T-helper 2 cell treated with Interferon-gamma antibody and Interleukin-4, amounts not matched to agents 5 μg/mL and 100 μg/mL, for 36 hours (primary cell): ENCODE results near the gene FASN.
A peak's percentile ranks its signal among the peaks of the same experiment; 100 is the strongest.

ENCODE experiments used
- DNase-seq: peaks from one replicate; pipeline ENCODE4 v3.0.0; 2021; ENCODE audit warnings: low spot score
- H3K27ac Mint-ChIP-seq: one replicate; pipeline ENCODE4 v1.8.0; 2021; ENCODE audit warnings: mild to moderate bottlenecking, mixed read lengths
- H3K27me3 Mint-ChIP-seq: one replicate; pipeline ENCODE4 v1.8.0; 2021; ENCODE audit warnings: low read depth, mixed read lengths
- H3K36me3 Mint-ChIP-seq: one replicate; pipeline ENCODE4 v1.8.0; 2021; ENCODE audit warnings: low read depth, mixed read lengths
- H3K4me1 Mint-ChIP-seq: one replicate; pipeline ENCODE4 v1.8.0; 2021; ENCODE audit warnings: low read depth, mixed read lengths
- H3K4me3 Mint-ChIP-seq: one replicate; pipeline ENCODE4 v1.8.0; 2022; ENCODE audit warnings: mild to moderate bottlenecking, moderate library complexity, mixed read lengths
- H3K9me3 Mint-ChIP-seq: one replicate; pipeline ENCODE4 v1.8.0; 2021; ENCODE audit warnings: mixed read lengths

Gene FASN

GRCh38 chr17:82073446-82073845, 24.6 kb downstream of the FASN start:
- Mint-ChIP-seq H3K27me3 (peaks cover 8% of the 10 kb centered on the region), H3K36me3 (peaks cover 3% of the 10 kb centered on the region), H3K4me3 (no peak overlapping the region), H3K9me3 (no peaks in the 10 kb centered on the region), H3K27ac (no peak overlapping the region), H3K4me1 (no peaks in the 10 kb centered on the region)
- no peak for DNase-seq

- Mint-ChIP-seq H3K9me3 (no peaks in the 10 kb centered on the region), H3K36me3 (no peaks in the 10 kb centered on the region), H3K27me3 (peaks cover 8% of the 10 kb centered on the region), H3K4me3 (no peak overlapping the region), H3K4me1 (no peaks in the 10 kb centered on the region), H3K27ac (no peak overlapping the region)
- DNase-seq = no peak
These were observed 25.2 kb downstream of the FASN start for GRCh38 chr17:82072827-82073226.

GRCh38 chr17:82070611-82071010, 27.4 kb downstream of the FASN start:
- H3K27me3 Mint-ChIP-seq = peaks cover 8% of the 10 kb centered on the region
- no peak overlapping the region for H3K27ac Mint-ChIP-seq
- no peak for DNase-seq
- H3K36me3 Mint-ChIP-seq = peaks cover 1% of the 10 kb centered on the region
- H3K9me3 Mint-ChIP-seq = no peaks in the 10 kb centered on the region
- no peaks in the 10 kb centered on the region for H3K4me1 Mint-ChIP-seq
- H3K4me3 Mint-ChIP-seq = no peak overlapping the region

GRCh38 chr17:82065638-82066303, 32.3 kb downstream of the FASN start, which contains the start of gene DUS1L:
DUS1L (minus strand) TSS chr17:82065804; CDS start chr17:82065059, 745 bp downstream.
- peak; percentile 74 for DNase-seq
- Mint-ChIP-seq H3K27me3 (peaks cover 3% of the 10 kb centered on the region), H3K4me3 (peak within 1 kb of the TSS; percentile 86), H3K9me3 (no peaks in the 10 kb centered on the region), H3K4me1 (peaks cover 1% of the 10 kb centered on the region), H3K36me3 (peaks cover 1% of the 10 kb centered on the region), H3K27ac (peak within 1 kb of the TSS; percentile 90)

- Mint-ChIP-seq H3K27me3 (no peaks in the 10 kb centered on the region), H3K9me3 (no peaks in the 10 kb centered on the region), H3K4me1 (peaks cover 1% of the 10 kb centered on the region), H3K4me3 (peak overlapping the region; percentile 69), H3K27ac (peak overlapping the region; percentile 26), H3K36me3 (peaks cover 3% of the 10 kb centered on the region)
- no peak for DNase-seq
These were observed 32.8 kb downstream of the FASN start for GRCh38 chr17:82065193-82065637.

GRCh38 chr17:82064433-82065192, 33.4 kb downstream of the FASN start:
- H3K27ac Mint-ChIP-seq = peak overlapping the region; percentile 26
- peak overlapping the region; percentile 69 for H3K4me3 Mint-ChIP-seq
- H3K36me3 Mint-ChIP-seq = peaks cover 6% of the 10 kb centered on the region
- peaks cover 1% of the 10 kb centered on the region for H3K4me1 Mint-ChIP-seq
- no peak for DNase-seq
- H3K9me3 Mint-ChIP-seq = no peaks in the 10 kb centered on the region
- no peaks in the 10 kb centered on the region for H3K27me3 Mint-ChIP-seq

GRCh38 chr17:82063424-82064415, 34.3 kb downstream of the FASN start:
- H3K27me3 Mint-ChIP-seq = no peaks in the 10 kb centered on the region
- H3K27ac Mint-ChIP-seq = no peak overlapping the region
- peak overlapping the region; percentile 69 for H3K4me3 Mint-ChIP-seq
- H3K9me3 Mint-ChIP-seq = no peaks in the 10 kb centered on the region
- no peak for DNase-seq
- H3K4me1 Mint-ChIP-seq = peaks cover 1% of the 10 kb centered on the region
- peaks cover 6% of the 10 kb centered on the region for H3K36me3 Mint-ChIP-seq

- DNase-seq = no peak
- Mint-ChIP-seq H3K9me3 (no peaks in the 10 kb centered on the region), H3K27me3 (no peaks in the 10 kb centered on the region), H3K4me1 (peaks cover 1% of the 10 kb centered on the region), H3K36me3 (peaks cover 6% of the 10 kb centered on the region), H3K4me3 (no peak overlapping the region), H3K27ac (no peak overlapping the region)
These were observed 35.1 kb downstream of the FASN start for GRCh38 chr17:82062984-82063368.

- Mint-ChIP-seq H3K27me3 (no peaks in the 10 kb centered on the region), H3K4me3 (no peak overlapping the region)
These were observed 35.7 kb downstream of the FASN start for GRCh38 chr17:82062076-82062983.

GRCh38 chr17:82061047-82061925, 36.8 kb downstream of the FASN start:
- peaks cover 1% of the 10 kb centered on the region for H3K4me1 Mint-ChIP-seq
- no peak overlapping the region for H3K4me3 Mint-ChIP-seq
- H3K27ac Mint-ChIP-seq = no peak overlapping the region
- DNase-seq = no peak
- H3K36me3 Mint-ChIP-seq = peaks cover 11% of the 10 kb centered on the region
- no peaks in the 10 kb centered on the region for H3K9me3 Mint-ChIP-seq
- H3K27me3 Mint-ChIP-seq = no peaks in the 10 kb centered on the region

More at GRCh38 chr17:82062076-82062983, 35.7 kb downstream of the FASN start:
- Mint-ChIP-seq H3K4me1 (peaks cover 1% of the 10 kb centered on the region), H3K27ac (no peak overlapping the region), H3K9me3 (no peaks in the 10 kb centered on the region), H3K36me3 (peaks cover 11% of the 10 kb centered on the region)
- no peak for DNase-seq

- H3K4me3 Mint-ChIP-seq = no peak overlapping the region
- H3K27ac Mint-ChIP-seq = no peak overlapping the region
- H3K9me3 Mint-ChIP-seq = no peaks in the 10 kb centered on the region
- DNase-seq = no peak
- peaks cover 1% of the 10 kb centered on the region for H3K4me1 Mint-ChIP-seq
- H3K27me3 Mint-ChIP-seq = no peaks in the 10 kb centered on the region
- peaks cover 15% of the 10 kb centered on the region for H3K36me3 Mint-ChIP-seq
These were observed 37.4 kb downstream of the FASN start for GRCh38 chr17:82060614-82061013.

GRCh38 chr17:82060001-82060380, 38.0 kb downstream of the FASN start:
- Mint-ChIP-seq H3K4me1 (peaks cover 1% of the 10 kb centered on the region), H3K4me3 (no peak overlapping the region), H3K27ac (peak overlapping the region; percentile 36), H3K36me3 (peaks cover 19% of the 10 kb centered on the region), H3K9me3 (no peaks in the 10 kb centered on the region), H3K27me3 (no peaks in the 10 kb centered on the region)
- DNase-seq = no peak
